Right renal pelvis (tissue), 4 donors: Measurements from ENCODE around the gene CCN5. TPM values are rescaled to one million over a fixed set of nuclear protein-coding genes. Genes with fewer than 3 reads are reported as not detected.
"Not testable (repeated sequence)": the region's sequence is repeated elsewhere in the genome, so short reads cannot be mapped to it uniquely, and the experiment has no call there.

Experiments
- DNase-seq, 4 donors: peaks; one replicate each; pipeline ENCODE4 v3.0.0-alpha.2; 2013; ENCODE audit warnings: low read depth in 4 of 4, low spot score in 3 of 4, missing footprints in 1 of 4
- polyA plus RNA-seq, 4 donors: library from polyadenylated mRNA; unstranded; fragments of 120-200 nt; gene quantifications; one replicate each; pipeline ENCODE4 v1.2.1, GENCODE V29; 2013; ENCODE audit not compliant: insufficient read length in 4 of 4

The CCN5 gene
- polyA plus RNA-seq, 4 donors, result 0.06 to 0.10 (median 0.07) TPM; not detected in 1

DNA sequence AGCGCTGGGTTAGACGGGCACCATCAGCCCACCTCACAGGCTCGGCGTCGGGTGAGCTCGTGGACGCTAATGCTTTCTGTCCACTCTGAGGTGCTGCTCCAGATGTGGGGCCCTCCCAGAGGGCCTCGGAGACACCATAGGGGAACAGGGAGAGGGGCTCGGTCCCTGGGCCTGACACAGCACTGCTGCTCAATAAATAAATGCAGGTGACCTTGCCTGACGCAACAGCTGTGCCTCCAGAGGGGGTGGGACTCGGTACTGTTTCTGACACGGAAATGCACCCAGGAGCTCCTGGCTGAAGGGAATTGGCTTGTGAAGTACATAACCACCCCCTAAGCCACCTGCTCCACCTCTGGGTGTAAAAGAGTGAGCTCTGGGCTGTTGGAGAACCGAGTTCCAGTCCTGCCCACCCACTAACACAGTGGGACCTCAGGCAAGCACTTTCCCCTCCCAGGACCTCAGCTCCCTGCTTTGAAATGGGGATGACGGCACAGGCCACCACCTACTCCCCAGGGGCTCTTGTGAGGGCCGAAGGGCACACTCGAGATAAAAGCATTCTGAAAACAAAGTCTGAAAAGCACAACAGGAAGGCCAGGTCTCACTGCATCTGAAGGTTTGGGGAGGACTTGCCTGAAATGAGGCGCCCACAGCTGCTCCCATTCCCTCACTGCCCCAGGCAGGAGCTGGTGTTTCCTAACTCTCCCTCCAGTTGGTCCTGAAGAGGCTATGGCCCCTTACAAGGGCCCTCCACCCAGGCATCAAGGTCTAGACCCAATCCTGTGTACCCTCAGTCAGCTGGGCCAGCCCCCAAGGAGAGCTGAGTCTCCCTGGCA, 37.1 kb downstream of the CCN5 start:
- no peak for DNase-seq

DNA sequence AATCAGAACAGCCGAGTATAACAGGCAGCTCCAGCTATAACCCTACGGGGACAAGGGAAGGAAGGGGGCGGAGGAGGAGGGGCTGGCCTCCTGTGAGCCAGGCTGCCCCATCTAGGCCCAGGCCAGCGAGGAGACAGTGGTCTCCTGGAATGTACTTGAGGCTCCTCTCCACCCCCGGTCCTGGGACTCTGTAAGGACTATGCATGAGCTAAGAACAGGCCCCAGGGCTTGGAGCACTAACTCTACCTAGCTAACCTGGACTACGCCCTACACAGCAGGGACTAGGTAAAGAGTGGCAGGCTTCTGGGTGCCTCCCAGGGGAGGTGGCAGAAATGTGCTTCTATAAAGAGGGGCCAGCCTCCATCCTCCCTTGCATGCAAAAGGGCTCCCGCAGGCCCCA, 39.4 kb downstream of the CCN5 start:
- no peak for DNase-seq

DNA sequence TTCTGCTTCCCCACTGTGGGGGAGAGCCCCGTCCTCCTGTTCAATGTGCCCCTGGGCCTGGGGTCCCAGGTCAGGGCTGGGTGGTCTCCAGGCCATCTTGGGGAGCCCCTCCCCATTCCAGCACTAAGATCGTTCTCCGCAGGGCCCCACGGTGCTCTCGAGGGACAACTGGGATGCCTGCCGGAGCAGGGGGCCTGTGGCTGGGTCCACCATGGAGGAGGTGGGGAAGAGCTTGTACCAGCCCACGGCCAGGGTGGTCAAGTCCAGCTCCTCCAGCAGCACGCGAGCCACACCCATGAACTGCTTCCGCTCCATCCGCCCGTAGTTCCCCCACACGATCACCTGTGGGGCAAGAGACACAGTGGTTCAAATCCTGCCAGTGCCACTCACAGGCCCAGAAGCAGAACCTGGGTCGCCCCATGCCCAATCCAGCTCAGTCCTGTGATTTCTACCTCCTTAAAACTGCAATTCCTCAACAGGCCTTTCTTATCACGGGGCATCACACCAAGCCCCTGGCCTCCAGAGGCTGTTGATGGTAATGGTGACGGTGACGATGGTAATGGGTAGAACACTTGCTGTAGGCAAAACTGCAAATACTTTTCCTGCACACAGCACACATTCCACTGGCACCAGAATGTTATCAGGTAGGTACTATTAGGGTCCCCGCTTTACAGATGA, 41.0 kb downstream of the CCN5 start:
- no peak for DNase-seq

DNA sequence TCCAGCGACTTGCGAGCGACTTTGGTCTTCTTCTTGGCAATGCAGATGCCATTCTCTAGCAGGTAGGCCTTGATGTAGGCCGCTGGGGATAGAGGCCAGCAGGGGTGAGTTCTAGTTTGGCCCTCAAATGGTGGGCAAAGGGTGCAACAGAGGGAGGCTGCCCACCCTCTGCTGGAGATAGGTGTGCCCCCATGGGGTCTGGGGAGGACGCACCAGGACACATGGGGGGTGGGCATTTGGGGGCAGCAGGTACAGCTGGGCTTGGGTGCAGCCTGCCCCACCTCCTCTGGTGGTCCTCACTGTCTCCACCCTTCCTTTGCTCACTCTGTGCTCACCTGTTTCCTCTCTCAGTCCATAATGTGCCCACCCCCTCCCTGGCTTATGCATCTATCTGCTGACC, 41.8 kb downstream of the CCN5 start:
- no peak for DNase-seq

DNA sequence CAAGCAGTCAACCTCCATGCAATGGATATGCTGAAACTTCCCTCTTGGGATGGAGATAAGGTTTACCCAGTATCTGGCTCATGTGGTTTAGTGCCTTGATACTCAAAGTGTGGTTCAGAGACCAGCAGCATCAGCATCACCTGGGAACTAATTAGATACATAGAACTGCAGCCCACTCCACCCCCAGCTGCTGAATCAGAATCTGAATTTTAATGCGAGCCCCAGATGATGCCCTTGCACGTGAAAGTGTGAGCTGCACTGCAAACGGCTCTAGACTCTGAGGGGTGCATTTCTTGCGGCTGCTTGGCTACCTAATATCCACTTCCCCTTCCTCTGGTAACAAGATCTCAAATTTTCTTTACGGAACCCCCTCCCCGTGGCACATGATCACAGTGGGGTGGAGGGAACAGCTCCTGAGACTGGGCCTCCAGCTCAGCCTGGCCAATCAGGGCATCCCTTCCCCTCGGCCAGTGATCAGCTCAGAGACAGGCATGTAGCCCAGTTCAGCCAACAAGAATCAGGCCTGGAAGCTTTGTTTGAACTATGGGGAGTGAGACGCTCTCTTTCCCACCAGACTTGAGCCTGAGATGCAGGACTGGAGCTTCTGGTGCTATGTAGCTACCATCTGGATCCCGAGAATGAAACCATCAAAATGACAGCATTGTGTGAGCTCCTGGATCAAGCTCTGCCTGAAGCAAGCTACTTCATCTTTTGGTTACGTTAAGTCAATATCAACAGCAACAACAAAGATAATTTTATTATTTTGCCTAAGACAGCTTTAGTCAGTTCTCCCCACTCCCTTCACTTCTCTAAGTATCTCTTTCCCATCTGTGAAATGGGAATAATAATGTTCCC, 43.3 kb downstream of the CCN5 start:
- DNase-seq, result no peak

DNA sequence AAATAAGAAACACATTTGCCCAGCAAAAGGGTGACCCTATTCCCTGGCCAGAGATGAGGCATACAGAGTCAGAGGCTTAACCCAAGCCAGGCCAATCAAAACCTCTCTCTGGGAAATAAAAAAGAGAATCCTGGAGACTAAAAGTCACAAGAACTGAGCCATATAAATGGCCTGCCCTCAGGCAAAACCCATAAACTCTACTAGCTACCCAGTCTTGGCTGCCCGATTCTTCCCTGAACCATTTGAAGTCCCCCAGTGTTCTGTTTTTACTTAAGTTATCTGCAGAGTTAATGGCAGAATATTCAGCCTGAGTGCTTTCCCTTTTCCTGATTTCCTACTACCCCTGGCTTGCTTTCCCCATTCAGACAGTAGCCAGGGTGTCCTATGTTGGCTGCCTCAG, 44.4 kb downstream of the CCN5 start:
- no peak for DNase-seq

DNA sequence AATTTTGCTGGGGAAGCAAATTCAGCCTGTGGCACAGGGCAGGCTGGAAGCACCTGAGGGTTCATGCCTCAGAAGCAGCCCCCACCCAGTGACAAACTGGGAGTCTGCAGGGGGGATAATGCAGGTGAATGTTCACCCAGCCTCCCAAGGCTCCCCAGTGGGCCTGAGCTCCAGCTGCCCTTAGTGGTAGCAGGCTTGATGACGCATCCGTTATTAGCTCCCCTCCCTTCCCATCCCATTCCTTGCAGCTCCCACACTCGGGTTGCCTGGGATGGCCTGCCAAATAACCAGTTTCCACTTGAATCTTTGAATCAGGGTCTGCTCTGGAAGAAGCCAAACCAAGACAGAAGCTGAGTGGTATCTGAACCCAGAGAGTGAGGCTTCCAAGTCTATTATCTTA, 46.3 kb downstream of the CCN5 start:
- no peak for DNase-seq

DNA sequence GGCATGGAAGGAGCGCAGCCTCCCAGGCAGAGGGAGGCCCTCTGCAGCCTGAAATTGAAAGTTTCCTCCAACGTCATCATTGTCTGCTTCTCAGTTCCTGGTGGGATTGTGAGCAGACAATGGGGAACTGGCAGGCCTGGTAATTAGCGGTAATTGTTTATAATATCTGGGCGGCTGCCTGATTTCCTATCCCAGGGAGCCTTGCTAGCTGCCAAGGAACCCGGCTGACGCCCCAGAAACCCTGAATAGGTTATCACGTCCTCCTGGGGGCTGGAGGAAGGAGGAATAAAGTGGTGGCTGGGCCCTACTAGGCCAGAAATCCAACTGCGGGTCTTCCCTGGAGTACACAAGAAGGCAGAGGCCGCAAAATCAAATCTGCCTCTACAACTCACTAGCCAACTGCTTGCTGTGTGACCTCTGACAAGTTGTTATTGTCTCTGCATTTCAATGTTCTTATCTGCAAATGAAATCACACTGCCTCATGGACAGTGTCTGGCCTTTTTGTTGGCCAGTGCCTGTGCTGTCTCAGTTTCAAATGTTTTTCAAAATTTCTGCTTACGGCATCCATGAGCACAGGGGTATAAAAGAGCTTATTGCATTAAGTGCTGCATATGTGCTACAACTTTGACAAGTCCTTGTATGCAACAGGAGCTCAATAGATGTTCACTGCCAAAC, 47.4 kb downstream of the CCN5 start:
- DNase-seq, result no peak

DNA sequence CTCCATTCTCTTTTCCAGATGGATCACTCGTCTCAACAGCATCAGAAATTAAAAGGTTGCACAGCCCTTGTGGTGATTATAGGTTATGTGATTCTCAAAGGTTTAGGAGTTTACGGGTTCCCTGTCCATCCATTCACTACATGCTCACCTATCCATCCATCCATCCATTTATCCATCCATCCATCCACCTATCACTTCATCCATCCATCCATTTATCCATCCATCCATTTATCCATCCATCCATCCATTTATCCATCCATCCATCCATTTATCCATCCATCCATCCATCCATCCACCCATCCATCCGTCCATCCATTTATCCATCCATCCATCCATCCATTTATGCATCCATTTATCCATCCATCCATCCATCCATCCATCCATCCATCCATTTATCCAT, 48.6 kb downstream of the CCN5 start:
- not testable (repeated sequence) for DNase-seq

DNA sequence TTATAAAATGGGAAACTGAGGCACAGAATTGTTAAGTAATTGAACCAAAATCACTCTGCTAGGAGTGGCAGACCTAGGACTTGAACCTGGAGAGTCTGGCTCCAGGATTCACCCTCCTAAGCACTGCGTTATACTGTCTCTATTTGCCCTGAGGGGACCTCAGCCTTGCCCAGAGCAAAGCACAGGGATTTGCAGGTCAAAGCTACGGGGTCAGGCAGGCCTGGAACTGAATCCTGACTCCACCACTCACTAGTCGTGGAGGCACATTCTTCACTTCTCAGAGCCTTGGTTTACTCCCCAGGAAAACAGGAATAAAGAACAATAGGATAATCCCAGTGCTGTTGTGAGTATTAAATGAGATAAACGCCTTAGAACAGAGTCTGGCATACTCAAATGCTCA, 49.9 kb downstream of the CCN5 start:
- no peak for DNase-seq

DNA sequence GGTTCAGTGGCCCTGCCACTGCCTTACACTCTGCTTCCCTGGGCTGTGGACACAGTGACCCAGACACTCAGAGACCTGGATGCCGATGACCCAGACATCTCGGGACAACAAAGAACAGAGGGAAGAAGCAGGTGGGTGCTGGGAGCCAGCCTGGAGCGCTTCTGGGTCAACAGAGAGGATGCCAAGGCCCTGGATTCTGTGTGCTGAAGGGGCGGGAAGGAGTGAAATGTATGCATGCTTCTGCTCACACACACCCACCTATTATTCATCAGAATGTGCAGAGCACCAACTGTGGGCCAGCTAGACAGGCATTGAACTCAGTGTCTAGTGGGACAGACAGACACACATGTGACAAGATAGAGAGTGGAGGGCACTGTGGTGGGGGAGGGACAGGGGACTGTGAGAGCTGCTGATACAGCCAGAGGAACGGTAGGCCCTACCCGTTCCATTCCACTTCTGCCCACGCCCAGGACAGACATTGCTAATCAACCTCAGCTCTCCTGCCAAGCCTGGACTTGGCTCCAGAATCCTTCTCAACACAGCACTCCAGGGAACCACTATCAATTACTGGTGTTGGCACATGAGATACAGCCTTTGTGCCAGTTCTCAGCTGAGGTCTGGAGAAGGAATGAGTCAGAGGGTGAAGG, 50.7 kb downstream of the CCN5 start:
- DNase-seq, result no peak

DNA sequence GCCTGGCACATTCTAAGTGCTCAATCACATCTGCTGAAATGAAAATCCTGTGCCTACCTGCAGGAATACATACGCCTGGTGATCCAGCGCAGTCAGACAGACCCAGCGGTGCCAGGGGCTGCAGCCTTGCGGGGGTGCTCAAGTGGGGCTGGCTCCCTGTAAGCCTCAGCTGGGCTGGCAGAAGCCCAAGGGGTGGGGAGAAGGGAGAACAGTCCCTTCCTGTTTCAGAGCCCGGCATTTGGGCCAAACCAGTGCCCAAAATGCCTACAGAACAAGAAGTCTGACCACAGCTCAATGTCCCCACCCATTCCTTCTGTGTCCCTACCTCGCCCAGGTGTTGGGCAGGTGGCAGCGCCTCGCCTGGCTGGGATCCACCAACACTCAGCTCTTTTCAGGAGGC, 53.1 kb downstream of the CCN5 start:
- DNase-seq, result no peak

DNA sequence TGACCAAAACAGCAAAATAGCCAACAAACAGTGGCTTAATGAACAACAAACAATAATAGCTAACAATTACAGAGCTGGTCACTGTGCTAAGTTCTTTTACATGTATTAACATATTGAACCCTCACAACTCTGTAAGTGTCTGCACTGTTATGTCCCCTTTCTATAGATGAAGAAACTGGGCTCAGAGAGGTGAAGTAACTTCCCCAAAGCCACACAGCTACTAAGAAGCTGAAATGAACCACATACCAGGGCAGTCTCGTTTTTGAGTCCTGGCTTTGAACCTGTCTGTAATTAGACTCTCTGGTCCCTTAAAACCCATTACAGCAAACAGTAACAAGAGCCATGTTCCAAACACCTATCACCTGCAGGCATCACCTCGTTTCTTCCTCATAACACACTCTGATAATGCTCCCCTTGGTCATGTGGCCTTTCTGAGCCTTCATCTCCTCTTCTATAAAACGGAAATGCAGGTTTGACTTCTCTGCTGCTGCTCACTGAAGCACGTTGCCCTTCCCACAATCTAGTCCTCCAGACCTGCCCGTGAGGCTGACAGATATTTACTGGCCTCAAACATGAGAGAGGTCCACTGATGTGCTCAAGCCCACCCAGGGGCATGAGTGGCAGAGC, 53.8 kb downstream of the CCN5 start:
- no peak for DNase-seq

DNA sequence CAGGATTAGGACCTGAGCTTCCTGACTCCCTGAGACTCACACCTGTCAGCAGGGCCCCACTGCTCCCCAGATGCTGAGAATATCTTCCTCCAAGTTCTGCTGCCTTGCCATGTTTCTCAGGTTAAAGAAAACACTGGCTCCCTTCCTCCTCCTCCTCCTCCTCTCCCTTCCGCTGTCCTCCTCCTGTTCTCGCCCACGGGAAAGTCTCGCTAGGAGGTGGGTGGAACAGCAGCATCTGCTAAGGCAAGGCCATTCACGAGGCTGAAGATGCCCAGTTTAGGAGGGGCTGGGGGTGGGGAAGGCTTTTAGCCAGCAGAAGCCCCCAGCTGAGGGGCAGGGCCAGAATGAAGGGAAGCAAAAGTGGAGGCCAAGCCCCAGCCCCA, 54.3 kb downstream of the CCN5 start:
- no peak for DNase-seq

DNA sequence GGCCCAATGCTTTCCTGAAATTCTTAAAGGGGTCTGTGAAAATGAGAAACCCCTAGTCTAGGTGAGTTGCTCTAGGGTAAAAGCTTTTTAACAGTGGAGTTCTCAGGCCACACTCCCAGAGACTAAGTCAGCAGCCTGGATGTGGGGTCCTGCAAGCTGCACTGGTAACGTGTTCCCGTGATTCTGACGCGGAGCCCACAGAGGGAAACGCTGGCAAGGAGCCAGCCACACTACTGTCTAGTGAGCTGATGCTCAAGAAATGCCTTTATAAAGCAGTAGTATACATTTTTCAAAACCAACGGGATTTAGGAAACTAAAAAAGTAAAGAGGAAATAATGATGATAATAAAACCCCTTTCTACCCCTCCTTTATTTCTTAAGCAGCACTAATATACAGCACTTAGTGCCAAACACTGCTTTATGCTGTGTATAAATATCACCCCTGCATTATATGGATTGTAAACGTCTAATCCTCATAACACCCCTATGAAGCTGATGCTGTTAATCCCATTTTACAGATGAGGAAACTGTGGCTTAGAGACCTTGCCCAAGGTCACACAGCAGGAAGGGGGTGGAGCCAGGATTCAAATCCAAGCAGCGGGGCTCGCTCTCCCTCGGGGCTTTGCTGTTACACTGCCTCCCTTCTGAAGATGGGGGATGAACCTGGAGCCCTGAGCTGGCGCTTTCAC, 55.5 kb downstream of the CCN5 start:
- no peak for DNase-seq

DNA sequence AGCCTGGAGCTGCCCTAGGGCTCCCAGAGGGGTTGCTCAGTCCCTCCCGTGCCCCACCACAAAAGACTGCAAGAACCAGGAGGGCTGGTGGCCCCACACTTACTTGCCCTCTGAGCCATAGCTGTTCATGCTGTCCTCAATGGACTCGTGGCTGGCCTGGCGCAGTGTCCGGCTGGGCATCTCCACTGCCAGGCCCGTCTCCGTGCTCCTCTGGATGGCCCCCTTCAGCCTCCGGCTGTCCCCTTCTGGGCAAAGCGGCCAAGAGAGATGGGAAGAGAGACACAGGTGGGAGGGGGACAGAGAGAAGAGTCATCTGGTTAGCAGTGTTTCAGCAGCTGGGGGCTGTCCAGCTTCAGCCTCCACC, 56.0 kb downstream of the CCN5 start:
- DNase-seq, result no peak

DNA sequence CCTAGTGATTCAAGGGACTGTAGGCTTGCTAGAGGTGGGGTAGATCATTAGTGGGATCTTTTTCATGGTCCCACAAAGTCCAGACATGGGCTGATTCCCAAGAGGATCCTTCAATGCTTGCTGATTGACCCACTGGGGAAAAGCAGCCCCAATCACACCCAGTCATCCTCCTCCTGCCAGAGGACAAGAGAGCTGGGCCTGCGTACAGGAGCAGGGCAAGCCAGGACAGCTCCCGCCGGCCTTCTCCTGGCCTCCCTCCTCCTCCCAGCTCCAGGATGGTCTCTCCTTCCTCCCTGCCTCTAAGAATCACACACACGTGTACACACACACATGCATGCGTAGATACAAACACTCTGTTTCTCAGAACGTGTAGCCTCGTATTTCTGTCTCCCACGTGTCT, 57.5 kb downstream of the CCN5 start:
- DNase-seq, result no peak

DNA sequence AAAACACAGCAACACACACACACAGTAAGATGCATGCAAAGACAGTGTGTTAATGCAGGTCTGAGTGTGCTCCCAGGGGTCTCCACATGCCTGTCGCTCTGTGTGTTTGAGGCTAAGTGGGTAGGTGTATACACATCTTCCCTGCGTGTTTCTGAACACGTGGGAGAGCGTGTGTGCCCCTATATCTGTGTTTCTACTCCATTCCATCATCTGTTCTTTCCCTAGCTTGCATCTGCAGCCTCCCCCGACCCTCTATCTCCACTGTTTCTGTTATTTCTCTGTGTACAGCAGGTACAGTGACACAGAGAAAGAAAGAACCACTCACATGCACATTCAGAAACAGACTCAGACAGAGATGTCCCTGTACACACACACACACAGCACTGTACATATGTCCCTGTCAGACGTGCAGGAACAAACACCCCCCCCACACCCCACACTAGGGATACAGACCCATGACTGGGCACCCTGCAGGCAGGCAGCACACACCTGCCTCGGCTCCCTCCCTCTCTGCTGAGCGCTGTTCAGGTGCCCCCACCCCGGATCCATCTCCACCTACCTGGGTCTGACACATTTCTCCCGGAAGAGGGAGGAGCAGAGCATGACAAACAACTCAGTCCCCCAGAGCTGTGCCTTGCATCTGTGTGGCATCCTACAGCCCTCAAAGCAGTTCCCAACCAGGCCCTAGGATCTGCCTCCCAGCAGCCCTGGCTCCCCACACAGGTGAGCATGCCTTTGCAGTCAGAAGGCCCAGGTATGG, 58.1 kb downstream of the CCN5 start:
- no peak for DNase-seq

DNA sequence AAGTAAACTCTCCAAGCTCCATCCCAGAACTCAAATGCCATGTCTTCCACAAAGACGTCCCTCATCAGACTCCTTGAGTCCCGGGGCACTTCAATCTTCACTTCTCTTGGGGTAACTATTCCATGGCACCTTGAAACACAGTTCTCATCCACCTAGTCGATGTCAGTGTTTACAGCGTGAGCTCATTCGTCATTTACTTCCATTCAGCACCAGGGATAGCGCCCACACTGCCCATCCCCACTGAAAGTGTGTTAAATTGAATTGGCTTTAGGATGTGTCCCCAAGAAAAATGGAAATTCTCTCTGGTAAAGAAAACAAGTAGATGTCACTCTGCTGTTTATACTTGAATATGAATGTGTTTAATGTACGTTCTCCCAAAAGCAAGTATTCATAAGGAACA, 61.8 kb downstream of the CCN5 start:
- peak; percentile 18 to 31 (median 28) for DNase-seq
